Epidermal melanocyte (primary cell): ENCODE measurements around the gene CSF3R.
"Not testable (repeated sequence)": the region's sequence is repeated elsewhere in the genome, so short reads cannot be mapped to it uniquely, and the experiment has no call there.

Experiments
- DNase-seq: peaks from one replicate; pipeline ENCODE4 v3.0.0; 2011; ENCODE audit warnings: low spot score; ENCODE audit not compliant: insufficient read length

CSF3R gene

GRCh38 chr1:36484099-36484498 is 1.4 kb upstream of the CSF3R start:
- no peak for DNase-seq

- no peak for DNase-seq
Observed at GRCh38 chr1:36481771-36482723, 666 bp downstream of the CSF3R start.

- DNase-seq: no peak
Observed at GRCh38 chr1:36481091-36481490, 1.6 kb downstream of the CSF3R start.

GRCh38 chr1:36480161-36480560 is 2.6 kb downstream of the CSF3R start:
- no peak for DNase-seq

GRCh38 chr1:36479505-36480051 is 3.1 kb downstream of the CSF3R start:
- no peak for DNase-seq

GRCh38 chr1:36477615-36478014 is 5.1 kb downstream of the CSF3R start:
- DNase-seq: not testable (repeated sequence)

GRCh38 chr1:36476945-36477344 is 5.8 kb downstream of the CSF3R start:
- no peak for DNase-seq

- no peak for DNase-seq
Observed at GRCh38 chr1:36475910-36476604, 6.7 kb downstream of the CSF3R start.

- DNase-seq: no peak
Observed at GRCh38 chr1:36475341-36475740, 7.4 kb downstream of the CSF3R start.

GRCh38 chr1:36472656-36473055 is 10.1 kb downstream of the CSF3R start:
- DNase-seq: no peak

- no peak for DNase-seq
Observed at GRCh38 chr1:36471830-36472641, 10.7 kb downstream of the CSF3R start.

GRCh38 chr1:36469163-36469562 is 13.6 kb downstream of the CSF3R start:
- DNase-seq: no peak

- no peak for DNase-seq
Observed at GRCh38 chr1:36467700-36468455, 14.8 kb downstream of the CSF3R start.

- no peak for DNase-seq
Observed at GRCh38 chr1:36467027-36467410, 15.7 kb downstream of the CSF3R start.

GRCh38 chr1:36466370-36467026 is 16.2 kb downstream of the CSF3R start:
- DNase-seq: no peak

- DNase-seq: no peak
Observed at GRCh38 chr1:36465731-36466369, 16.9 kb downstream of the CSF3R start.

GRCh38 chr1:36464605-36465393 is 17.9 kb downstream of the CSF3R start:
- DNase-seq: peak; percentile 40

- DNase-seq: peak; percentile 91
Observed at GRCh38 chr1:36463803-36464604, 18.7 kb downstream of the CSF3R start, which contains the start of gene MRPS15. Gene MRPS15, minus strand, starts transcription at chr1:36464384. Its CDS starts 109 bp downstream, at chr1:36464275.
